Subcutaneous adipose tissue (tissue), 4 donors: Measurements from ENCODE around the gene CBX6. TPM values are rescaled to one million over a fixed set of nuclear protein-coding genes. Genes with fewer than 3 reads are reported as not detected.

ENCODE experiments used
- total RNA-seq, 4 donors: library from RNA; depleted of rRNA; stranded (reverse); fragments of >200 nt; gene quantifications; one replicate each; pipeline ENCODE4 v1.1.0, GENCODE V29; 2016
- TF ChIP-seq, protein P1 (sequence below): fragments of 450-650 bp; IDR thresholded peaks from one replicate; pipeline ENCODE4 v1.5.1; 2016; ENCODE audit warnings: low read depth, mild to moderate bottlenecking, control low read depth, antibody characterized with exemption, moderate library complexity

Gene CBX6
- total RNA-seq, 4 donors from 2014 or later = 9.3 to 28.8 (median 15.9) TPM

DNA sequence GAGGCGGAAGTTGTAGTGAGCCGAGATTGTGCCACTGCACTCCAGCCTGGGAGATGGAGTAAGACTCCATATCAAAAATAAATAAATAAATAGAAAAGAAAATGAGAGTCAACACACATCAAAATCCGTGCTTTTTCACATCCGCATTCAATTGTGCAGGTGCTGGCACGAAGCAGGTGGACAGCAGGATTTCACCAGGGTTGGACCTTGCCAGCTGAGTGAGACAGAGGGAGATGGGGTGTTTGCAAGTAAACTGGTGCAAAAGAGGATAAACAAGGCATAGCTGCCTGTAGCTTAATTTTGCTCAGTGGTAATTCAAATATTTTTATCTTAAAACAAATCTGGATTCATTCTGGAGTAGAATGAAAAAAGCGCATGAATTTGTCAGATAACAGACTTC is 54.8 kb downstream of the CBX6 start:
- TF ChIP-seq, protein P1, sequence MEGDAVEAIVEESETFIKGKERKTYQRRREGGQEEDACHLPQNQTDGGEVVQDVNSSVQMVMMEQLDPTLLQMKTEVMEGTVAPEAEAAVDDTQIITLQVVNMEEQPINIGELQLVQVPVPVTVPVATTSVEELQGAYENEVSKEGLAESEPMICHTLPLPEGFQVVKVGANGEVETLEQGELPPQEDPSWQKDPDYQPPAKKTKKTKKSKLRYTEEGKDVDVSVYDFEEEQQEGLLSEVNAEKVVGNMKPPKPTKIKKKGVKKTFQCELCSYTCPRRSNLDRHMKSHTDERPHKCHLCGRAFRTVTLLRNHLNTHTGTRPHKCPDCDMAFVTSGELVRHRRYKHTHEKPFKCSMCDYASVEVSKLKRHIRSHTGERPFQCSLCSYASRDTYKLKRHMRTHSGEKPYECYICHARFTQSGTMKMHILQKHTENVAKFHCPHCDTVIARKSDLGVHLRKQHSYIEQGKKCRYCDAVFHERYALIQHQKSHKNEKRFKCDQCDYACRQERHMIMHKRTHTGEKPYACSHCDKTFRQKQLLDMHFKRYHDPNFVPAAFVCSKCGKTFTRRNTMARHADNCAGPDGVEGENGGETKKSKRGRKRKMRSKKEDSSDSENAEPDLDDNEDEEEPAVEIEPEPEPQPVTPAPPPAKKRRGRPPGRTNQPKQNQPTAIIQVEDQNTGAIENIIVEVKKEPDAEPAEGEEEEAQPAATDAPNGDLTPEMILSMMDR = no peak

DNA sequence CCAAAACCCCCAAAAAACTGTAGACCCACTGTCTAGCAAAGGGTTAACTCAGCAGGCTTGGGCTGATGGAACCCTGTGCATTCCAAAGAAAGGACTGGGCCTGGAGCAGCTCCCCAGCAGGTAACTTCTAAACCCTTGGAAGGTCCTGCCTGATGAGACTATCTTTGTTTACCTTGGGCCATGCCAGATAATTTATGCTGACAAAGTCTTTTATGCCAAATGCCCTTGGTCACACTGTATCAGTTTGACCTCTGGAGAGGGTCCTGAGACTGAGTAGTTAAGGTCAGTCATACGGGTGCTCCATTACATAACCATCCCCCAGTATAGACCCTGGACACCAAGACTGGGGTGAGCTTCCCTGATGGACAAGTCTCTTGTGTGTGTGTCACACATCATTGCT is 56.2 kb downstream of the CBX6 start:
- TF ChIP-seq, protein P1 = no peak

Other genes with a start within 250 kb of the CBX6 start
- 1 to 10 TPM in 1 of 4 donors, under 1 TPM in 1, not detected in 2; 0.88 to 1.9 TPM for gene FAM227A, start 215.8 kb downstream of the CBX6 start, total RNA-seq
- gene CBY1, start 215.6 kb downstream of the CBX6 start, total RNA-seq = 10 to 100 TPM; 14.9 to 33.8 (median 17.4) TPM
- 10 to 100 TPM; 26.6 to 52.2 (median 30.0) TPM for gene TOMM22, start 190.3 kb downstream of the CBX6 start, total RNA-seq
- 10 to 100 TPM; 35.9 to 59.2 (median 50.0) TPM for gene JOSD1, start 171.3 kb downstream of the CBX6 start, total RNA-seq
- 10 to 100 TPM; 15.7 to 35.2 (median 30.0) TPM for gene GTPBP1, start 166.3 kb downstream of the CBX6 start, total RNA-seq
- 100 to 1,000 TPM; 177 to 749 (median 361) TPM for gene SUN2, start 116.2 kb downstream of the CBX6 start, total RNA-seq
- 10 to 100 TPM in 2 of 4 donors, 1 to 10 TPM in 2; 5.8 to 14.3 (median 8.8) TPM for gene DNAL4, start 78.1 kb downstream of the CBX6 start, total RNA-seq
- gene NPTXR, start 28.2 kb downstream of the CBX6 start, total RNA-seq = 1 to 10 TPM; 2.0 to 5.3 (median 3.6) TPM
- under 1 TPM in 3 of 4 donors, not detected in 1; 0.51 to 0.75 (median 0.65) TPM for gene APOBEC3A, start 85.4 kb upstream of the CBX6 start, total RNA-seq
- 1 to 10 TPM in 2 of 4 donors, not detected in 2; 1.3 to 1.7 TPM for gene APOBEC3B, start 110.1 kb upstream of the CBX6 start, total RNA-seq
- 10 to 100 TPM in 2 of 4 donors, 1 to 10 TPM in 2; 6.6 to 11.2 (median 8.6) TPM for gene APOBEC3C, start 142.0 kb upstream of the CBX6 start, total RNA-seq
- 1 to 10 TPM in 2 of 4 donors, under 1 TPM in 2; 0.44 to 3.6 (median 1.5) TPM for gene APOBEC3D, start 148.9 kb upstream of the CBX6 start, total RNA-seq
- 1 to 10 TPM; 1.8 to 3.9 (median 2.7) TPM for gene APOBEC3F, start 168.6 kb upstream of the CBX6 start, total RNA-seq
- gene APOBEC3G, start 205.1 kb upstream of the CBX6 start, total RNA-seq = 10 to 100 TPM in 1 of 4 donors, 1 to 10 TPM in 3; 2.6 to 16.1 (median 8.9) TPM
- gene APOBEC3H, start 225.0 kb upstream of the CBX6 start, total RNA-seq = not detected